NOMO-1 treated with DMSO at 0.1 percent for 48 hours (cell line): ENCODE data around the gene NLRX1.
"Not testable (repeated sequence)": the region's sequence is repeated elsewhere in the genome, so short reads cannot be mapped to it uniquely, and the experiment has no call there.

Source experiments
- DNase-seq: peaks from one replicate; lab custom pipeline; 2025; ENCODE audit not compliant: unreplicated experiment; lab: John Stamatoyannopoulos, UW

Gene NLRX1

GRCh38 chr11:119205574-119206510 lies 37.3 kb downstream of the NLRX1 start, which contains the start of gene CBL:
Gene CBL, plus strand, starts transcription at chr11:119206339. Its CDS starts 79 bp downstream, at chr11:119206418.
- peak; percentile 79 for DNase-seq

GRCh38 chr11:119206511-119207414 lies 38.2 kb downstream of the NLRX1 start:
- no peak for DNase-seq

- peak; percentile 45 for DNase-seq
Measured at GRCh38 chr11:119207415-119207960, 39.0 kb downstream of the NLRX1 start.

GRCh38 chr11:119209186-119209585 lies 40.7 kb downstream of the NLRX1 start:
- no peak for DNase-seq

GRCh38 chr11:119210050-119210449 lies 41.5 kb downstream of the NLRX1 start:
- no peak for DNase-seq

GRCh38 chr11:119218141-119218878 lies 49.8 kb downstream of the NLRX1 start:
- DNase-seq, result no peak

- no peak for DNase-seq
Measured at GRCh38 chr11:119222308-119222707, 53.8 kb downstream of the NLRX1 start.

- no peak for DNase-seq
Measured at GRCh38 chr11:119222891-119223290, 54.4 kb downstream of the NLRX1 start.

- DNase-seq, result no peak
Measured at GRCh38 chr11:119223856-119224255, 55.3 kb downstream of the NLRX1 start.

- DNase-seq, result not testable (repeated sequence)
Measured at GRCh38 chr11:119228535-119229287, 60.2 kb downstream of the NLRX1 start.

- no peak for DNase-seq
Measured at GRCh38 chr11:119229288-119229672, 60.8 kb downstream of the NLRX1 start.

GRCh38 chr11:119229741-119230140 lies 61.2 kb downstream of the NLRX1 start:
- no peak for DNase-seq
